Measurements from ENCODE around the gene FAHD2A. TPM values are rescaled to one million over a fixed set of nuclear protein-coding genes. Genes with fewer than 3 reads are reported as not detected.
A peak's percentile ranks its signal among the peaks of the same experiment; 100 is the strongest.

Gene FAHD2A, protein sequence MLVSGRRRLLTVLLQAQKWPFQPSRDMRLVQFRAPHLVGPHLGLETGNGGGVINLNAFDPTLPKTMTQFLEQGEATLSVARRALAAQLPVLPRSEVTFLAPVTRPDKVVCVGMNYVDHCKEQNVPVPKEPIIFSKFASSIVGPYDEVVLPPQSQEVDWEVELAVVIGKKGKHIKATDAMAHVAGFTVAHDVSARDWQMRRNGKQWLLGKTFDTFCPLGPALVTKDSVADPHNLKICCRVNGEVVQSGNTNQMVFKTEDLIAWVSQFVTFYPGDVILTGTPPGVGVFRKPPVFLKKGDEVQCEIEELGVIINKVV
- total RNA-seq (2021): 23.0 and 28.7 TPM in 2 replicates
- Bru-seq, nascent RNA: percentile 72 among the genes with signal in this experiment
- percentile 75 among the genes with signal in this experiment for BruChase-seq, experiment 1, labeled RNA remaining after a 2-hour chase
- BruChase-seq, experiment 2, labeled RNA remaining after a 6-hour chase: percentile 55 among the genes with signal in this experiment
- long read RNA-seq, full-length matches to known transcripts: 13 of 30 reads
- long read RNA-seq, partial matches to known transcripts: 5 of 30 reads
- long read RNA-seq, other reads (novel, unspliced or antisense): 12 of 30 reads

DNA sequence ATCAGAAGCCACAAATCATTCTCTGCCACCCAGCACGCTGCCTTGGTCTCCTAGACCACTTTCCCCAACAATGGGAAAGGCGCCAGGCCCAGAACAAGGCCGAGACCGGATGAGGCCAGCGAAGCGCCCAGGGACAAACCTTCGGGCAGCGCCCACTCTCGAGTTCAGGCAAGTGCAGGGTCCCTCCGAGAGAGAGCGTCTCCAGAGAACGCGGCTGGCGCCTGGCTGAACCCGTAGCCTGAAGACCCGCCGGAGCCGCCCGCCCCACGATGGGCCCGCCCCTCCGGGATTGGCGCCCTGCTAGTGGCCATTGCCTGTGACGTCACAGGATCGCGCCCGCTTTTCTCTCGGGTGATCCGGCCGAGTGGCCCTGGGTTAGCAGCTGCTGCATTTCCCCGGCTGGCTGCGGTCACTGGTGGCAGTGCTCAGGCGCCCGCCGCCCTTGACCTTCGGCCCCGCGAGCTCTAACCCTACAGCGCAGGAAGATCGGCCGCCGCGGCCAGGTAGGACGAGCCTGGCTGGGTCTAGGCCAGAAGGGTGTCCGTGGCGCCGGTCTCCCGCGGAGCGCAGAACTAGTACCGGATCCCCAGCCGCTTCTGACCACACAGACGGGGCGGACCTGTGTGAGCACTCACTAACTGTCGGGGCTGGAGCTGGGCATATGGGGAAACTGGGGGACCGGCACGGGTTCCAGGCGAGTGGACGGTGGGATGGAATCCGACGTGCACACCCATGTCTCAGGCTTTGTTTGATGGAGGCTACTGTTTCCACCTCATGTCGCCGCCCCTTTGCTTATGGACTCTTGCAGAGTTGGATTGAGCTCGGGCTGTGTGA lies at the start of gene FAHD2A:
FAHD2A (plus strand) TSS at position 339 of the 834 bp plus-strand sequence. CDS start 2,851 bp downstream, outside the sequence.
- Histone ChIP-seq H3K4me1 (replicated peaks; ENCODE audit: insufficient read depth) (peaks cover 17% of the 10 kb centered on the region), H3K36me3 (ENCODE audit: low read depth) (0 out of 2 replicates have a peak, but pooled peaks cover 4% of the 10 kb centered on the region), H3K9me3 (ENCODE audit: insufficient read depth, low read depth) (no peaks in the 10 kb centered on the region), H3K27ac (no peak within 1 kb of the TSS), H4K20me1 (ENCODE audit: insufficient read depth) (no peaks in the 10 kb centered on the region), H3K4me2 (peak within 1 kb of the TSS; percentile 88), H3F3A (ENCODE audit: insufficient read depth, low read depth) (no peaks in the 10 kb centered on the region; the same call in 1 of the 2 replicates), H3K79me2 (ENCODE audit: low read depth) (peaks cover 29% of the 10 kb centered on the region), H2AFZ (peak within 1 kb of the TSS; percentile 98), H3K4me3 (peak within 1 kb of the TSS; percentile 92), H3K9me2 (ENCODE audit: insufficient read depth) (no peaks in the 10 kb centered on the region), H3K27me3 (ENCODE audit: insufficient read depth, low read depth) (no peaks in the 10 kb centered on the region)
- POLR2A ChIA-PET (ENCODE audit: unreplicated experiment): interaction anchor here (0.6 to 0.7 kb wide), 2 partner anchors 13 to 129 kb away, joined by 3 read pairs; partner anchors contain the start of gene PROM2
- TF ChIP-seq, protein P1, sequence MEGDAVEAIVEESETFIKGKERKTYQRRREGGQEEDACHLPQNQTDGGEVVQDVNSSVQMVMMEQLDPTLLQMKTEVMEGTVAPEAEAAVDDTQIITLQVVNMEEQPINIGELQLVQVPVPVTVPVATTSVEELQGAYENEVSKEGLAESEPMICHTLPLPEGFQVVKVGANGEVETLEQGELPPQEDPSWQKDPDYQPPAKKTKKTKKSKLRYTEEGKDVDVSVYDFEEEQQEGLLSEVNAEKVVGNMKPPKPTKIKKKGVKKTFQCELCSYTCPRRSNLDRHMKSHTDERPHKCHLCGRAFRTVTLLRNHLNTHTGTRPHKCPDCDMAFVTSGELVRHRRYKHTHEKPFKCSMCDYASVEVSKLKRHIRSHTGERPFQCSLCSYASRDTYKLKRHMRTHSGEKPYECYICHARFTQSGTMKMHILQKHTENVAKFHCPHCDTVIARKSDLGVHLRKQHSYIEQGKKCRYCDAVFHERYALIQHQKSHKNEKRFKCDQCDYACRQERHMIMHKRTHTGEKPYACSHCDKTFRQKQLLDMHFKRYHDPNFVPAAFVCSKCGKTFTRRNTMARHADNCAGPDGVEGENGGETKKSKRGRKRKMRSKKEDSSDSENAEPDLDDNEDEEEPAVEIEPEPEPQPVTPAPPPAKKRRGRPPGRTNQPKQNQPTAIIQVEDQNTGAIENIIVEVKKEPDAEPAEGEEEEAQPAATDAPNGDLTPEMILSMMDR (conservative IDR thresholded peaks at IDR 0.05): no peak
- TF ChIP-seq EZH2 (IDR thresholded peaks at IDR 0.05; ENCODE audit: low read depth): no peak
- intact Hi-C loops (cut with micrococcal nuclease; ENCODE audit: unreplicated experiment): loop anchor here (2.0 to 5.0 kb wide), 2 partner anchors 88 to 170 kb away; no protein-coding TSS in a partner anchor
- CTCF ChIA-PET: interaction anchor here (0.5 to 1.5 kb wide), 5 partner anchors 13 to 920 kb away, joined by 3 to 7 read pairs (median 3); no protein-coding TSS in a partner anchor
- peak; percentile 85 to 94 for DNase-seq
- BruUV-seq (replicated peaks): no TSS peak

DNA sequence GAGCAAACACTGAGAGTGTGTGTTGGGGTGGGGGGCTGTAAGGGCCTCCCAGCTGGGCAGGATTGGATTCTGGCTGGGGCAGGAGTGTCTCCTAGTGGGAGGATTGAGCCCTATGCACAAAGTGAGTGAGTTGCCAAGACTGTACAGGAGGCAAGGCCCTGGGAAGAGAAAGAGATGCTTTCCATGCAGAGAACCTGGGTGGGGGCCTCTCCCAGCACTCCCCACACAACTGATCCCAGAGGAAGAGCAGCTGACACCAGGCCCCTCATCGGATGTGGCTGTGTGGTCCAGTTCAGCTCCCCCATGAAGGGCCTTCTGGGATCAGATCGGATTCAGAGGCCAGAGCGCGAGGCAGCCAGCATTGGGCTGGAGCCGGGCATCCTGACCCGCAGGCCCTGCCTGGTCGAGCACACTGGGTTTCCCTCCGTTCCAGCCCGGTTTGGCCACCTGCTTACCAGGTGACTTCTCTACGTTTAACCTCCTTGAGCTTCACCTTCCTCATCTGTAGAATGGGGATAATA lies 49.4 kb upstream of the FAHD2A start:
- intact Hi-C loops (cut with micrococcal nuclease; ENCODE audit: unreplicated experiment): no loop called here
- no TSS peak for BruUV-seq (replicated peaks)
- DNase-seq: no peak
- Histone ChIP-seq H3K9me3 (ENCODE audit: insufficient read depth, low read depth) (no peaks in the 10 kb centered on the region), H3K9me2 (ENCODE audit: insufficient read depth) (no peaks in the 10 kb centered on the region), H3F3A (ENCODE audit: insufficient read depth, low read depth) (no peaks in the 10 kb centered on the region), H3K4me2 (no peak overlapping the region), H3K4me1 (replicated peaks; ENCODE audit: insufficient read depth) (no peaks in the 10 kb centered on the region), H3K36me3 (ENCODE audit: low read depth) (no peaks in the 10 kb centered on the region), H3K4me3 (no peak overlapping the region), H3K79me2 (ENCODE audit: low read depth) (no peaks in the 10 kb centered on the region), H3K27ac (no peak overlapping the region), H3K27me3 (ENCODE audit: insufficient read depth, low read depth) (peaks cover 80% of the 10 kb centered on the region), H4K20me1 (ENCODE audit: insufficient read depth) (no peaks in the 10 kb centered on the region), H2AFZ (no peak overlapping the region)
- TF ChIP-seq EZH2 (IDR thresholded peaks at IDR 0.05; ENCODE audit: low read depth): no peak
- TF ChIP-seq, protein P1 (conservative IDR thresholded peaks at IDR 0.05): no peak
- POLR2A ChIA-PET (ENCODE audit: unreplicated experiment): no interaction called here
- CTCF ChIA-PET: no interaction called here

Data from PC-9 (cell line).